ENCODE measurements around the gene KREMEN1. TPM values are rescaled to one million over a fixed set of nuclear protein-coding genes. Genes with fewer than 3 reads are reported as not detected.

KREMEN1 gene
- total RNA-seq, 1 donor from 2014 or later = 4.9 TPM

- ATAC-seq = no peak
- no peak for DNase-seq (ENCODE audit: low spot score)
Observed at GRCh38 chr22:29125443-29125778, 52.6 kb downstream of the KREMEN1 start.

DNA sequence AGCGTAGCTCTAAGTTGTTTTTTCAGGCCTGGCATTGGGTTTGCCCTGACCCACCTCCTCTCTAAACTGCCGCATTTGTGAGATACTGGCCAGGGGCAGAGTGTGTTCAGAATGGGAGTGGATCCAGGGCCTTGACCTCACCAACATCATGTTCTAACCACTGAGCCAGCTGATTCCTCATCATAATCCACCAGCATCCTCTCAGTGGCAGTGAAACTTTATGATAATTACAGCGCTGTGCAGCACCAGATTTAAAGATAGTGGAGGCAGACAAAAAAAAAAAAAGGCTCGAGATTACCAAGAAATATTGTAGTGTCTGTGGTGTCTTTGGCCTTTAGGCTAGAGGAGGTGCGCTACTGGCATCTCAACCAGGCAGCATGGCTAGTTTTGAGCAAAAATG is 53.0 kb downstream of the KREMEN1 start:
- ATAC-seq (no peak), DNase-seq (ENCODE audit: low spot score) (no peak)

DNA sequence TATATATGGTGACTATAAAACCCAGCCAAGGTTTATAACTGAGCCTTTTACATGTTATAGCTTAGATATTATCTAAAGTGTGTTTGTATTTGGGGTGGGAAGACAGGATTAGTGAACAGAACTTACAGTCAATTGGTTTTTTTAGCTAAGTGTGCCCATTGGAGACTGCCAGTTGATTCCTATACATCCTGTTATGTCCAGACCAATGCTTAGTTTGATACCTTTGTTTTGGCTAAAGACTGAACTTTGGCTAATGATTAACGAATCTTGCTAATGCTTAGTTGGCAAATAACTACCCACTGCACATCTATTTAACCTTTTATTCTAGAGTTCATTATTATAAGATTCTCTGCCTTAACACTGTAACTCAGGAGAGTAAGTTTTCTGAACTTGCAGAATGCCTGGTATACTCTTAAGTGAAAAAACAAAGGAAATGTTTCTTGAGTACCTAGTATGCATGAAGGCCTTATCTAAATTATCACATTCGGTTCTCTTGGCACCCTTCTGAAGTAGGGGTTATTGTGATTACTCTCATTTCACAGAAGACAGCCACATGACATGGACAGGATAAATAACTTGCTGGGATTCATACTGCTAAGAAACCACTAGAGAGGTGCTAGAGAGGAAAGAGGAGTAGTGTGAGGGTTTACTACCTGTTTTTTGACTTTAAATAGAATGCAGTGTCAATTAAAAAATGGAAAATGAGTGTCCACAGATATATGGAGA is 54.0 kb downstream of the KREMEN1 start:
- DNase-seq (ENCODE audit: low spot score) (no peak), ATAC-seq (peak; percentile 69)

DNA sequence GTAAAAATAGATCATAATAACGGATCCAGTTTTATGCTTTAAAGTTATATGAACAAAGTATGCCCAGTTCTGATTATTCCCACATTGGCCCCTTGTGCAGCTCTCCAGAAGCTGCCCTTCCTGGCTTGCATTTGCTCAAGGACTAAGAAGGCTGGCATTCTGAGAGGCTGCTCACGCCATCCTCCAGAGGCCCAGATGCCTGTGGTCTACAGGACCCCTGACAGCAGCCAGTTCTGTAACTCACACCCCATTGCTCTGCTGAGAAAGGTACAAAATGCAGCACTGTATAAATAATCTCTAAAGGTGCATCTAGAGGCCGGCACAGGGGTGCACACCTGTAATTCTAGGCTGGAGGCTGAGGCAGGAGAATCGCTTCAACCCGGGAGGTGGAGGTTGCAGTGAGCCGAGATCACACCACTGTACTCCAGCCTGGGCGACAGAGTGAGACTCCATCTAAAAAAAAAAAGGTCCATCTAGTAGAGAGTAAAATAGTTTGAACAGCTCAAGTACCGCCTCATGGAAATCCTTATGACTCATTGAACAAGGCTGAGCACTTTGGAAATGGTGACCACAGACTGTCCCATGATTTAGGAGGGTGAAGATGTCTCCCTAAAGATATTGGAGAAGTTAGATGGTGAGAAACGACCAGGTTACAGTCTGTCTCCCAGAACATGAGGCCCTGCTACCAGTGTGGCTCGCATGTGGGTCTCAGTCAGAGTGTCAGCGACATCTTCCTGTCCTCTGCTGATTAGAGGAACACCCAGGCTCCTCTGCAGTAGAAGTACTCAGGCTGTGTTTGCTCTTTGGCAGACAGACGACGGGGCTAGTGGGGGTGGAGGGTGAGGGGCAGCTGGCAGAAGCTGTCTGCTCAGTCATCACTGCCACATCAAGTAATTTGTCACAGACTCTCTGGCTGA is 56.3 kb downstream of the KREMEN1 start:
- DNase-seq (ENCODE audit: low spot score) (peak; percentile 61), ATAC-seq (peak; percentile 80)

- ATAC-seq = peak; percentile 62
- no peak for DNase-seq (ENCODE audit: low spot score)
Observed at GRCh38 chr22:29129808-29130140, 56.9 kb downstream of the KREMEN1 start.

DNA sequence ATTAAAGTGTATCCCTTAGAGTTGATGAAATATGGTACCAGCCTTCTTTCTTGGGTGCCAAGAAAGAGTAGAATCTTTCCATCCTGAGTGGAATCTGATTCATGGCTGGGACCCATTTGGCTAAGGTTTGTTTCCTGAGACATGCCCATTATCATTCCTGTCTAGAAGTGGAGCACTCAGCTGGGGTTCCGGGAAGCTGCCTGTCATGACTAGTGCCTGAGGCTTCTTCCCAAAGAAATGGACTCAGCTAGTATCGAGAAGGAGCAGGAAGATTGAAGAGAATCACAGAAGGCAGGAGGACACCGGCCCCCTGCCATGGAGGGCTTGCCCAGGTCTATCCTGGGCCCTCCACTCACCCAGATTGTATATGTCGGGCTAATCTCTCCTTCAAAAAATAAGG is 57.6 kb downstream of the KREMEN1 start:
- no peak for ATAC-seq
- no peak for DNase-seq (ENCODE audit: low spot score)

- DNase-seq (ENCODE audit: low spot score) = no peak
- no peak for ATAC-seq
Observed at GRCh38 chr22:29133603-29134133, 60.8 kb downstream of the KREMEN1 start.

GRCh38 chr22:29134448-29134847 is 61.6 kb downstream of the KREMEN1 start:
- no peak for ATAC-seq
- no peak for DNase-seq (ENCODE audit: low spot score)

GRCh38 chr22:29136782-29137700 is 64.2 kb downstream of the KREMEN1 start:
- no peak for ATAC-seq
- no peak for DNase-seq (ENCODE audit: low spot score)

DNA sequence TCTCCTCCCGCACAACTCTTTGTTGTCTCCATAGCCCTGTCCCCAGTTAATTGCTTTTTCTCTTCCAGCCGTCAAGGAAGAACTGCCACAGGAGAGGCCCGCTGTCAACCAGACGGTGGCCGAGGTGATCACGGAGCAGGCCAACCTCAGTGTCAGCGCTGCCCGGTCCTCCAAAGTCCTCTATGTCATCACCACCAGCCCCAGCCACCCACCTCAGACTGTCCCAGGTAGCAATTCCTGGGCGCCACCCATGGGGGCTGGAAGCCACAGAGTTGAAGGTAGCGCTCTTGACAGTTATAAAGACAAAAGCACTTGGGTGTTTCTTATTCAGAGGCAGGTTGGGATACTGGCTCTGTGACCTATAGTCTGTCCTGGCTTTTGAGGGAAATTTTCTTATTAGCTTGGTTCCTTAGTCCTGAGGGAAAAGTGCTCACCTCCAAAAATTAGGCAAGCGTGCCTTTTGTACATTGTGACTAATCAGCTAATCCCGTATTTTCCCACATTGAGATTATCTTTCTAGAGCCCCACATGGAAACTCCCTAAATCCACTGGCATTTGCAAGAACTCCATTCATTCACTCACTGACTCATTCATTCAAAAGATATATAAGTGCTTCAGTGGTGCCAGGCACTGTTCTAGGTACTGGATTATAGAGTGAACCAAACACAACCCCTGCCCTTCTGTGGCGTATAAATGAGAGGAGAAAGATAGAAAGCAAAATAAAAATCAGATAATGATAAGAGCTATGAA is 65.9 kb downstream of the KREMEN1 start:
- no peak for ATAC-seq
- DNase-seq (ENCODE audit: low spot score) = no peak

GRCh38 chr22:29139965-29140782 is 67.3 kb downstream of the KREMEN1 start:
- peak; percentile 58 for ATAC-seq
- DNase-seq (ENCODE audit: low spot score) = no peak

DNA sequence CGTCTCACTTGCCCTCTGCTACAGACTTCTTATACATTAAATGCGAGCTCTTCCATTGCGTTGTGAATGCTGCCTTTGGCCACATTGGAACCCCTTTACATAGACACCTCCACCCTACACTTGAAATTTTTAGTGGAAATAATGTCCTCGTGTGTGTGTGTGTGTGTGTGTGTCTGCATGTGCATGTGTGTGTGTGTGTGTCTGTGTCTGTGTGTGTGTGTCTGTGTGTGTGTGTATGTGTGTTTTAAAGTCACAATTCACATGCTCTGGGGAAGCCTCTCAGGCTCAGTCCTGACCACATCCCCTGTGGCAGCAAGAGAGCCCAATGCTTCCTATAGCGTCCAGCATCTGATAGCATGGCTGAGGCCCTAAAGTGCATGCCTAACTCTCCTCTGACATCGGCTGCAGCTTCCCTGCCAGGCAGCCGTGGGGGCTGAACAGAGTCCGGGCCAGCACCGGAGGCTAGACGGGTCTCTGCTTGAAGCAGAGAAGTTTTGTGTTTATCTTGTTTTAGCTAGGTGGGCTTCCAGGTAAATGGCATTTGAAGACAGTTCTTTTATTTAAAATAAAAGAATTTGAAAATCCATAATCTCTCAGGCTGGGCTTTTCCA is 68.3 kb downstream of the KREMEN1 start:
- no peak for DNase-seq (ENCODE audit: low spot score)
- ATAC-seq = no peak

- DNase-seq (ENCODE audit: low spot score) = no peak
Observed at GRCh38 chr22:29142116-29142515, 69.3 kb downstream of the KREMEN1 start.

DNA sequence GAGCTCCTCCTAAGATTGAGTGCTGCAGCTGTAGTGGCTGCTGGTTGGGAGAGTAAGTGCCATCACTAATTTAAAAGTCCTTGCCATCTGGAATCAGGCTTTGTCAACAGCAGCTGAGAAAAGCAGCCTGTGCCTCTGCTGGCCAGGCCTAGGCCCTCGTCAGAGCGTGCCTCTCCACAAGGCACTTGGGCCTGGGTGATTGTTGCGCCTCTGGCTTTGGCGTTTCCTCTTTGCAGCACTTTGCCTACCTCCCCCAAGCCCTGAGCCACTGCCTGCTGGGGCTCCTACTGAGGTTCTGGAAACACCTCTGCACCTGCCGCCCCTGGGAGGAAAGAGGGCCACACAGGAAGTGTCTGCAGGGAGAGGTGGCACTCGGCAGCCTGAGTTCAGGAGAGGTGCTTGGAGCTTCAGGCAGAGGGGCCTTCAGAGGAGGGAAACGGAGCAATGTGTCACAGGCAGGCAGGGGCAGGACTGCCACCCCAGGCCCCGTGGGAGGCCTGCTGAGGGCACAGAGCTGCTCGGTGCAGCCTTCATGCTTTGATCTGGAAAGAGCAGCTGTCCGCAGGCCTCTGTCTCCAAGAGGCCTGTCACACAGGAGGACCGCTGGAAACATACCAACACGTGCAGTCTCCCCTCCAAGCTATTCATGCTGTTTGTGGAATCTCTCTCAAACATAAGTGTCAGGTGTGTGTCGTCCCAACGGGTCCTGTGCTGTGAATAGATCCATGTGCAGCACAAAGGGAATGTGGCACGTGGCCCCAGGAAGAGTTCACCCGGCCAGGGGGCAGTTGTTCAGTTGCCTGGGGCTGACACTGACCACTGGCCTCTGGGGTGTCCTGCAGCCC is 71.3 kb downstream of the KREMEN1 start:
- ATAC-seq (no peak), DNase-seq (ENCODE audit: low spot score) (no peak)

More at GRCh38 chr22:29142116-29142515, 69.3 kb downstream of the KREMEN1 start:
- ATAC-seq = no peak

DNA sequence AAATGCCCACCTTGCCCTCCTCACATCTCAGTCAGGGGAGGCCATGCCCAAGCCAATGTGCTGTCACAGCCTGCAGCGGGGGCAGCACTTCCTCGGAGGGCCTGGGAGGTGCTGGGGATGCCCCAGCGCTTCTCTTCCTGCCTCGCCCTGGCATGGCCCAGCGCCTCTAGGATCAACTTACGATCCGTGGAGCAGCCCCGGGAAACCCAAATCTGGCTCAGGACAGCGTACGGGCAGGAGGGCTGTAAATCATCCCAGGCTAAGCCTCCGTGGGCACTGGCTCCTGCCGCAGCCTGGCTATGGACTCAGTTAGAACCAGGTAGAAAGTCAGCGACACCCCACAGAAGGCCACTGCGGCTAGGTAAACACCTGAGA is 71.9 kb downstream of the KREMEN1 start:
- ATAC-seq = no peak
- peak; percentile 38 for DNase-seq (ENCODE audit: low spot score)

DNA sequence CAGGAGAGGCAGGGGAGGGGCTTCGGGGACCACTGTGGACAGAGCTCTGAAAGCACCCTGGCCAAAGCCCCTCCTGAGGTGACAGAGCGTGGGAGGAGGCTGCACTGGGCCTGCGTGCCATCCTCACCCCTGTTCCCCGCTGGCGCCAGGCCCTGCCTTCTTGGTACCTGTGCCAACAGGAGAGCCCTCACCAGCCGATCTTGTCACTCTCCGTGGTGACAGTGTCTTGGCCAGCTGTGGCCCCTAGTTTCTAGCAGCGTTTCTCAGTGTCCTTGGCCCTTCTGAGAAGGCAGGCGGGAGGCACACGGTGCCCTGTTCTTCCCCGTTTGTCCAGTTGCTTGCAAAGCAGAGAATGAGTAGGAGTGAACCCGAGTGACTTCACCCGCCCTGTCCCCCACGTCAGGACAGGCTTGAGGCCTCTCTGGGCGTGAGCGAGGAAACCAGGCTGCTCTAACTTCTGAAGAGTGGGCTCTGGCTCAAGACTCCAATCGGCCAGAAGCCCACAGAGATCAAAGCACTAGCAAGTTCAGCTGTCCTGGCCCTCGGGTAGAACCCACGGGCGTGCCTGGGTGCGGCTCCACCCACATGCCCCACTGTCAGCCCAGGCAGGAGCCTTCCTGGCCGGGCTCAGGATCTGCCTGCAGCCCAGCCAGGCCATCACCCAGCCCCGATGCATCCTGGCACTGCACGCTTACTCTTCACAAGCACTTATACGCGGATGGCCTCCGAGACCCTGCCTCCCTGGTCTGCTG is 72.7 kb downstream of the KREMEN1 start:
- DNase-seq (ENCODE audit: low spot score) (peak; percentile 44), ATAC-seq (peak; percentile 34)

DNA sequence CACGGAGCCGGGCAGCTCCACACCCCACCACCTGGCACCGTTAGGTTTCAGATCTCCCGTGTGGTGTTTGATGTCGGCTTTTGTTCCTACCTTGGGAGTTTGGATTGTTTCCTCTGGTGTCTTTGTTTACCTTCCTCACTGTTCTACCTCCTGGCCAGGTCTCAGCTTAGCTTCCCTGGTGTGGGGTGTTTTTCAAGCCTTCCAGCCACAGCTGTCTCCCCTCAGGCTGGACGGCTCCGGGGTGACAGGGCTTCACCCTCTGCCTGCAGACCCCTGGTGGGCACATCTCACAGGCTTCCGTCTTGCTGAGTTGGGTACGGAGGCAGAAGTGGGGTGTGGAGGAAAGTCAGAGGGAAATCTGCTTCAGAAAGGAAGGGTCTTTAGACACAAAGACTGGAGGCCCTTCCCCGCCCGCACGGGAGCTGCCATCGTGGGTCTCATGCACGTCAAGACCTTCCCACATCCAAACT is 73.3 kb downstream of the KREMEN1 start:
- ATAC-seq = no peak
- peak; percentile 37 for DNase-seq (ENCODE audit: low spot score)
